ENCODE measurements around the gene ABCC2. TPM values are rescaled to one million over a fixed set of nuclear protein-coding genes. Genes with fewer than 3 reads are reported as not detected.
"Not testable (repeated sequence)": the region's sequence is repeated elsewhere in the genome, so short reads cannot be mapped to it uniquely, and the experiment has no call there.

ABCC2 gene
- polyA plus RNA-seq, 3 donors, result 10.3 to 11.0 (median 10.3) TPM

- DNase-seq (ENCODE audit: extremely low read depth in 1 of 11, low read depth in 9 of 11, low spot score in 4 of 11), result no peak
Measured at GRCh38 chr10:99798031-99798430, 15.6 kb downstream of the ABCC2 start.

DNA sequence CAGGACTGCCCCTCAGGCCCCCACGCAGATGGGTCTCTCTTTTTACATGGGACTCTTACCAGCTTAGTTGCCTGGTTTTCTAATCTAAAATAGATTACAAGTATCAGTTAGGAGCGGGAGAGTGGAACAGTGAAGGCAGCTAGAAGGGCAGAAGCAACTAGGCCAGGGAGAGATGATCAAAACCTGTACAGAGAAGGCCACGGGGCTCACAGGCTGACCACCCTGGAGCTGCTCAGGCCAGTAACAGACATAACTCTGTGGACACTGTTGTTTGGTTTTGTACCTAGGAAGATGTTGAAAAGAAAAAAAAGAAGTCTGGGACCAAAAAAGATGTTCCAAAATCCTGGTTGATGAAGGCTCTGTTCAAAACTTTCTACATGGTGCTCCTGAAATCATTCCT, 16.5 kb downstream of the ABCC2 start:
- DNase-seq (ENCODE audit: extremely low read depth in 1 of 11, low read depth in 9 of 11, low spot score in 4 of 11), result no peak

DNA sequence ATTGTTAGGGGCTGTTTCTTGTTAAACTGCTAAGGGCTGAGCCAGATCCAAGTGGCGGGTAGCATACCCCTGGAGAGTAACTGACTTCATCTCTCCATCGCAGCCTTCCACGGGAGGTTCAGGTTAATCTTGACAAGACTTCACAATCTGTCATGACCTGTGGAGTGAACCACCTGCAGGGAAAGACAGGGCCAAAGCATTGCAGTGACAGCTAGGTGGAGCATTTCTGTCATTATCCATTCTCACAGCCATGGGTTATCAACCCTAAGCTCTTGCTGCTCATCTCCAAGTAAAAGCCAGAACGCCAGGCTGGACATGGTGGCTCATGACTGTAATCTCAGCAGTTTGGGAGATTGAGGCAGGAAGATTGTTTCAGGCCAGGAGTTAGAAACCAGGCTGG, 17.2 kb downstream of the ABCC2 start:
- DNase-seq (ENCODE audit: extremely low read depth in 1 of 11, low read depth in 9 of 11, low spot score in 4 of 11), result no peak

DNA sequence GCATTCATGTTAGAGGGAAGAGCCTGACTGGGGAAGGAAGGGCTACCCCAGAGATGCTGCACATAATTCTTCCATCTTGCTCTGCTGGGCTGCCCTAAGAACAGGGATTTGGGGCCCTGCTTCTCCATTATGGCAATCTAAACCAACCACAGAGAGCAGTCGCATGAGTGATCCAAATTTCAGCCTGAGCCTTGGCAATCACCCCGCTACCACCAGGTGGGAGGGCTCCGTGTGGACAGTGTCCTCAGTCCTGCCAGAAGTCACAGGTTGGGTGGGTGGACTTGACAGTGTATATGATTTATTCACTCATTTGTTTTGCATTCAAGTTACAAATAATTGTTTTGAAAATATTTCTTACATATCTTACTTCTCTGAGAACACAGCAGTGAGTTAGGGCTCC, 22.0 kb downstream of the ABCC2 start:
- no peak for DNase-seq (ENCODE audit: extremely low read depth in 1 of 11, low read depth in 9 of 11, low spot score in 4 of 11)

GRCh38 chr10:99805190-99805589, 22.8 kb downstream of the ABCC2 start:
- DNase-seq (ENCODE audit: extremely low read depth in 1 of 11, low read depth in 9 of 11, low spot score in 4 of 11), result no peak

GRCh38 chr10:99806091-99806490, 23.7 kb downstream of the ABCC2 start:
- peak in 4 of 11 donors; percentile 4 to 30 (median 16) for DNase-seq (ENCODE audit: extremely low read depth in 1 of 11, low read depth in 9 of 11, low spot score in 4 of 11)

DNA sequence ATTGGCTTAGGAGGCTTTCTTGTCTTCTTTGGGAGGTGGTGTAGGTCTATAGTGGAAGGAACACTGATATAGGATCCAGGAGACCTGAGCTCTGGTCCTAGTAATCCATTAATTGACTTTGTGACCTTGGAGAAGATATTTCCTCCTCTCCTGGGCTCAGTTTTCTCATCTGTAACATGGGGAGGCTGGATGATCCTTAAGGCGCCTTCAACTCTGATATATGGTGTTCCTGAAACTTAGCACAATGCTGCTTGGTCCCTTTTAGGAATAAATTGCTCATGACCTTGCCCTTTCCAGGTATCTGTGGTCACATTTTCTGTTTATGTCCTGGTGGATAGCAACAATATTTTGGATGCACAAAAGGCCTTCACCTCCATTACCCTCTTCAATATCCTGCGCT, 25.3 kb downstream of the ABCC2 start:
- no peak for DNase-seq (ENCODE audit: extremely low read depth in 1 of 11, low read depth in 9 of 11, low spot score in 4 of 11)

DNA sequence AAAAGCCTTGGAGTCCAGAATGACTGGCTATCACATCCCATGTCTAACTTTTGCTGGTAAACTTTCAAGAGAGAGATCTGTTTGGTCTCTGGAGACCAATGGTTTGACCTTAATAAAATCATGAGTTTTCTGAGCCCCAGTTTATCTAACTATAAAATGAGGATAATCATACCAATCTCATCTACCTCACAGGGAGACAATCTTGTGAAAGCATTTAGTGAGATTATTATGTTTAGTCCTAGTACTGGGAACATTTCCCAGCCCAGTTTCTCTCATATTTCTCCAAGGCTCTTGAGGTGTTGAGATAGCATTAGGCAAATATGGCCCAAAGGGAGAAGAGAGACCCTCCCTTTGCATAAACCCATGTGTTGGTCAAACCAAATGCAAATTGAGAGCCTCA, 25.8 kb downstream of the ABCC2 start:
- no peak for DNase-seq (ENCODE audit: extremely low read depth in 1 of 11, low read depth in 9 of 11, low spot score in 4 of 11)

- no peak for DNase-seq (ENCODE audit: extremely low read depth in 1 of 11, low read depth in 9 of 11, low spot score in 4 of 11)
Measured at GRCh38 chr10:99809481-99809880, 27.0 kb downstream of the ABCC2 start.

DNA sequence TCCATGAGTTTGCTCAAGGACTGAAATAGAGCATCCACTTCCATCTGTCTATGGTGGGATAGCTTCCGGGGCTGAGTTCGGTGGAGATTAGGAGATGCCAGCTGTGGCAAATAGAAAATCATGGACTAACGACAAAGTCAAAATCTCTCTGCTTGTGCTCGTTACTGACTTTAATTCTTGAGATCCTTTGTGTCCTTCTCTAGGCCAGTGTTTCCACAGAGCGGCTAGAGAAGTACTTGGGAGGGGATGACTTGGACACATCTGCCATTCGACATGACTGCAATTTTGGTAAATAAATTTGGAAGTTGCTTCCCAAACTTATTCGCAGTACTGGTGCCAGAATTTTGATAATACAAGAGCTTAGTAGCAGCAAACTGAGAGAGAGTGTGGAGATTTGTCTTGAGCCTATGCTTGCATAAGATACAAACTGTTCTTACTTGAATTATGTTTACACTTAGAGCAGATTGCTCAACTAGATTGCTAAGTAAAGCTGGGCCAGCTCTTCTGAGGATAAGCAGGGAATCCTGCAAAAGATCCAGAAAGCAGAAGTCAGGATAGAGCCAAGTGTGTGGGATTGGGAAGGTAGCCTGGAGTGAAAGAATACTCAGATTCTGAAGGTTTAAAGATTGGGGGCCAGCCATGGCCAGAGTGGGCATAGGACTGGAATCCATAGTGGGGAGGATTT, 27.6 kb downstream of the ABCC2 start:
- no peak for DNase-seq (ENCODE audit: extremely low read depth in 1 of 11, low read depth in 9 of 11, low spot score in 4 of 11)

- no peak for DNase-seq (ENCODE audit: extremely low read depth in 1 of 11, low read depth in 9 of 11, low spot score in 4 of 11)
Measured at GRCh38 chr10:99812177-99812576, 29.7 kb downstream of the ABCC2 start.

- DNase-seq (ENCODE audit: extremely low read depth in 1 of 11, low read depth in 9 of 11, low spot score in 4 of 11), result no peak
Measured at GRCh38 chr10:99814143-99814542, 31.7 kb downstream of the ABCC2 start.

DNA sequence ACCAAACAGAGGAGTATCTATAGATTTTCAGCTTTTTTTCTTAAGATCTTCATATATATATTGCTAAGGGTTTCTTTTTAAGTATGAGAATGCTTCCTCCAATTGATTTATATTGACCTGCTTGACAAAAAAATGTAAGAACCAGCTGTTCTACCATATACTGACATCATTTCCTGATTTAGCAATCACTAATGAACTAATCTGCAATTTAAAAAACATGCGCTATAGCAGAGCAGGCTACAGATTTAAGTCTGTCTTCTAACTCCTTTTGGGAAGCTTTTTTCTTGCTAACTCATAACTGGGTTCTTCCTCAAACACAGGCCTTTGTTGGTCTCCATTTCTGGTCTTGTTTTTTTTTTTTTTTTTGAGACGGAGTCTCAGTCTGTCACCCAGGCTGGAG, 33.2 kb downstream of the ABCC2 start:
- DNase-seq (ENCODE audit: extremely low read depth in 1 of 11, low read depth in 9 of 11, low spot score in 4 of 11), result no peak

DNA sequence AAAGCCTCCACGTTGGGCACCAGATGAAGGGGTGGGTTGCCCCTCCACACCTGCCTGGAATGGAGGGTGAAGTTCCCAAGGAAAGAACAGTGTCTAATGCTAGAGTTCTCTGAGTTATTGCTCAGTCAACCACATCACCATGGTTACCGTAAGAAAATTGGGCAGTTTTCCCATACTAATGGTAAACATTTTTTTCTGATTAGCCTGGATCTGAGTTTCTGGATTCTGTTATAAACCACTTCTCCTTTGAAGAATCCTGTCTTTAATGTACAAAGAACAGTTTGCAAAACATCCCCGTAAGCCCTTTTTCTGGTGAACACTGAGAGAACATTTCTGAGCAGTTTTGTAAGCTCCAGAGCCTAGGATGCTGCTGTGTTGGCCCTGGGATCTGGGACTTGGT, 45.5 kb downstream of the ABCC2 start:
- no peak for DNase-seq (ENCODE audit: extremely low read depth in 1 of 11, low read depth in 9 of 11, low spot score in 4 of 11)

DNA sequence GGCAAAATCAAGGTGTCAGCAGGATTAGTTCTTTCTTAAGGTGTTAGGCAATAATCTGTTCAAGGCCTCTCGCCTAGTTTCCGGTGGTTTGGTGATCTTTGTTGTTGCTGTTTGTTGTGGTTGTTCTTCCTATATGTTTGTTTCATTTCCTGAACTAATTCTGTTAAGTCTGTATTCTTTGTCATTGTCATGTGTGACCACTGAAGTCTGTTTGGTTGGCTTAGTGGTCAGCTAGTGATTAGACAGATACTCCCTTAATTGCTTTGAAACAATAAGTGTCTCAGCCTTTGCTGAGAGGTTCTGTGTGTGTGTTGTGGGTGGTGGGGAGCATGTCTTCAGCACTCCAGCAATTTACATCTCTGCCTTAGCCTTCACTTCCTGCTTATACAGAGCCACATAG, 46.0 kb downstream of the ABCC2 start:
- DNase-seq (ENCODE audit: extremely low read depth in 1 of 11, low read depth in 9 of 11, low spot score in 4 of 11), result no peak

DNA sequence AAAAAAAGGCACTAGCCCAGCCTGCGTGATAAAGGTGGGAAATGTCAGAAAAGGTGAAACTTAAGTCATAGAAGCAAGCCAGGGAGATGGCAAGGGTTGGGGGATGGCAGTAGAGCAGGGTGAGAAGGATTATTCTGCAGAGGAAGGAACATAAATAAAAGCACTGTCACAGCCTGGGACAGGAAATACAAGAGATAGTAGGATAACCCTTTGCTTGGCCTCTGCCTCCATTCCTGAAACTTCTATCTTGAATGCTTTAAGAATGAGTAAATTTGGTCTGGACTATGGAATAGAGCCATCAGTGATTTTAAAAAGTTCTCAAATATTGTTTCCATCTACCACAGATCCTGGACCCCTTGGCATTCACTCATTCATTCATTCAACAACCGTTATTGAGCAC, 50.0 kb downstream of the ABCC2 start:
- no peak for DNase-seq (ENCODE audit: extremely low read depth in 1 of 11, low read depth in 9 of 11, low spot score in 4 of 11)

- DNase-seq (ENCODE audit: extremely low read depth in 1 of 11, low read depth in 9 of 11, low spot score in 4 of 11), result no peak
Measured at GRCh38 chr10:99834410-99834809, 52.0 kb downstream of the ABCC2 start.

DNA sequence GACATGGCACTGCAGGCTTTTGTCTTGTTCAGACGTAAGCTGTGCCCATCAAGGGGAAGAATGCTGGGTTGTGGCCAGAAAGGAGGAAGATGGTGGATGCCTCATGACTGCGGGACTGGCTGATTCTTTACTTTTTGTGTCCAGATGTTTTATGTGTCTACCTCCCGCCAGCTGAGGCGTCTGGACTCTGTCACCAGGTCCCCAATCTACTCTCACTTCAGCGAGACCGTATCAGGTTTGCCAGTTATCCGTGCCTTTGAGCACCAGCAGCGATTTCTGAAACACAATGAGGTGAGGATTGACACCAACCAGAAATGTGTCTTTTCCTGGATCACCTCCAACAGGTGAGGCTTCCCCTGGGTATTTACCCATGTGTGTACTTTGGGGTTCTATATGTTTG, 53.5 kb downstream of the ABCC2 start:
- no peak for DNase-seq (ENCODE audit: extremely low read depth in 1 of 11, low read depth in 9 of 11, low spot score in 4 of 11)

DNA sequence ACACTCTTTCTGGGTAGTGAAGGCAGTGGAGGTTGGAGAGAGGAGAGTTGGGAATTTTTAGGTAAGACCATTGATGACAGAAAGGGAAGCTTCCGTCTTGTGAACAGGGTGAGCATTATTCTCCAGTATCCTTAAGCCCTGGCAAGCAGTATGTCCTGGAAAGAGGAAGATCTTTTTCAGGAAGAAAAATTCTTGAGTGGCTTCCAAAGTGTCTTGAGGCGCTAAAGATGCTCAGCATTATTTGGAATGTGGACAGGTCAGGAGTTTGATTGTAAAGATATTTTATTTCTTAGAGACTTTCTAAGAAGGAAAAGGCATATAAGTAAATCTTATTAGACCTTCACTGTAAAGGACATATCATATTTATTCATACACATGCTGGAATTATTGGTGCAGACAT, 54.3 kb downstream of the ABCC2 start:
- no peak for DNase-seq (ENCODE audit: extremely low read depth in 1 of 11, low read depth in 9 of 11, low spot score in 4 of 11)

GRCh38 chr10:99840859-99841258, 58.4 kb downstream of the ABCC2 start:
- not testable (repeated sequence) for DNase-seq (ENCODE audit: extremely low read depth in 1 of 11, low read depth in 9 of 11, low spot score in 4 of 11)

GRCh38 chr10:99841746-99842145, 59.3 kb downstream of the ABCC2 start:
- no peak for DNase-seq (ENCODE audit: extremely low read depth in 1 of 11, low read depth in 9 of 11, low spot score in 4 of 11)

DNA sequence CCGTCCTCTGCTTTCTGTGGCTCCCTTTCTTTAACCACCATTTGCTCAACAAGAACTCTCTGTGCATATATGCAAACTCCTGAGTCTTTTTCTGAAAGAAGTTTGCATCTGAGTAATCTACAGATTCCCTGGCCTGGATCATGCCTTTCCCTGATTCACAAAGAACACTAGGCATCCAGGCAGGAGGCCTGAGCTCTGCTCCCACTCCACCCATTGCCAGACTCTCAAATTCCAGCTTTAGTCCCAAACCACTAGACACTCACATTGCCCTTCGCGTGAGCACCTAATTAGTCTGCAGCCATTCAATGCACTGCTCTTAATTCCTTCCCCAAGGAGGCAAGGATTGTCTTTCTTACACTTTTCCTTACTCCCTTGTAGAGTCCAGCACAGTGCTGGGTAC, 60.9 kb downstream of the ABCC2 start:
- DNase-seq (ENCODE audit: extremely low read depth in 1 of 11, low read depth in 9 of 11, low spot score in 4 of 11), result no peak

Measured in renal cortex interstitium (tissue), 11 donors.